ENCODE measurements around the gene GSG1L2.

- no peak for TF ChIP-seq CTCF (conservative IDR thresholded peaks at IDR 0.05; ENCODE audit: low read depth in 2 of 2)
- TF ChIP-seq POLR2AphosphoS5 (IDR thresholded peaks at IDR 0.05; ENCODE audit: low read depth): no peak
- no peak for TF ChIP-seq REST (IDR thresholded peaks at IDR 0.05; ENCODE audit: unreplicated experiment)
- TF ChIP-seq EZH2phosphoT487 (IDR thresholded peaks at IDR 0.05; ENCODE audit: unreplicated experiment): no peak
- no peak for TF ChIP-seq EZH2 (IDR thresholded peaks at IDR 0.05; ENCODE audit: low read depth, unreplicated experiment)
- no peak for TF ChIP-seq CREB1 (CRISPR knock-in tag; IDR thresholded peaks at IDR 0.05; ENCODE audit: low read depth)
Observed at GRCh38 chr17:9842057-9842758, 20.3 kb upstream of the GSG1L2 start.

Measured in GM23338 (cell line).